T-cell (primary cell): ENCODE data around the gene CAMK2D. TPM values are rescaled to one million over a fixed set of nuclear protein-coding genes. Genes with fewer than 3 reads are reported as not detected.
A peak's percentile ranks its signal among the peaks of the same experiment; 100 is the strongest.
"Not testable (repeated sequence)": the region's sequence is repeated elsewhere in the genome, so short reads cannot be mapped to it uniquely, and the experiment has no call there.

Experiments
- ATAC-seq, 4 experiments: fragments of 200-7000 bp in 3 of 4; fragments of 150-1000 bp in 1 of 4; cut with Tn5 transposase; replicated peaks in 1 of 4; 1 replicate in 3 of 4; 2 replicates in 1 of 4; pipeline ENCODE4 v1.10.0; 2021; ENCODE audit warnings: moderate library complexity in 3 of 4, mild to moderate bottlenecking in 2 of 4, moderate number of reproducible peaks in 1 of 4
- CTCF ChIA-PET, 2 donors: fragments of 300-600 bp; sonication (Branson Sonifier 250); formaldehyde crosslinking; loops; one replicate each; lab custom pipeline; 2022; ENCODE audit warnings: antibody characterized with exemption in 2 of 2; lab: Charles Lee
- POLR2A ChIA-PET, 2 donors: fragments of 300-600 bp; sonication (Branson Sonifier 250); formaldehyde crosslinking; loops; one replicate each; lab custom pipeline; 2022; ENCODE audit warnings: antibody characterized with exemption in 2 of 2; lab: Charles Lee
- DNase-seq, 35 experiments: peaks; one replicate each; pipeline versions ENCODE4 v3.0.0 to v3.0.0-alpha.2; 2013 to 2023
- H3K27ac ChIP-seq: one replicate; pipeline ENCODE4 v1.5.1; 2013; ENCODE audit warnings: low read length
- H3K27me3 ChIP-seq, 2 experiments: replicated peaks in 1 of 2; 1 replicate in 1 of 2; 2 replicates in 1 of 2; pipeline versions ENCODE4 v1.6.1 to v1.7.0; 2013; ENCODE audit warnings: low read length in 1 of 2, mixed read lengths in 1 of 2; ENCODE audit not compliant: control insufficient read depth in 2 of 2, insufficient read depth in 2 of 2; ENCODE audit errors: extremely low read depth in 1 of 2
- H3K36me3 ChIP-seq, 2 donors: 1 replicate in 1 of 2; 2 replicates in 1 of 2; pipeline versions ENCODE4 v1.6.1 to v1.7.0; 2013; ENCODE audit warnings: low read length in 1 of 2; ENCODE audit not compliant: control insufficient read depth in 2 of 2, insufficient read depth in 1 of 2; ENCODE audit errors: extremely low read depth in 1 of 2
- H3K4me1 ChIP-seq, 2 experiments: 1 replicate in 1 of 2; 2 replicates in 1 of 2; pipeline versions ENCODE4 v1.6.1 to v1.7.0; 2013; ENCODE audit warnings: low read length in 2 of 2, mixed read lengths in 1 of 2; ENCODE audit not compliant: insufficient read depth in 2 of 2, control insufficient read depth in 1 of 2; ENCODE audit errors: extremely low read depth in 1 of 2
- H3K4me3 ChIP-seq, 2 donors: 1 replicate in 1 of 2; 2 replicates in 1 of 2; pipeline versions ENCODE4 v1.5.1 to v1.7.0; 2013; ENCODE audit warnings: mild to moderate bottlenecking in 2 of 2, low read length in 1 of 2, moderate library complexity in 1 of 2; ENCODE audit not compliant: control insufficient read depth in 1 of 2; ENCODE audit errors: extremely low read depth in 1 of 2
- H3K9me3 ChIP-seq: 2 replicates; pipeline ENCODE4 v1.7.0; 2013
- H3K27ac Mint-ChIP-seq, 2 donors: one replicate each; pipeline ENCODE4 v1.8.0; 2020 to 2021; ENCODE audit warnings: mild to moderate bottlenecking in 2 of 2, mixed read lengths in 2 of 2
- H3K27me3 Mint-ChIP-seq, 2 donors: one replicate each; pipeline ENCODE4 v1.8.0; 2021 to 2022; ENCODE audit warnings: mixed read lengths in 2 of 2
- H3K36me3 Mint-ChIP-seq: one replicate; pipeline ENCODE4 v1.8.0; 2021; ENCODE audit warnings: mixed read lengths
- H3K4me1 Mint-ChIP-seq, 3 donors: one replicate each; pipeline ENCODE4 v1.8.0; 2020 to 2022; ENCODE audit warnings: mixed read lengths in 3 of 3, mild to moderate bottlenecking in 1 of 3
- H3K4me3 Mint-ChIP-seq, 3 donors: one replicate each; pipeline ENCODE4 v1.8.0; 2020 to 2022; ENCODE audit warnings: mild to moderate bottlenecking in 3 of 3, mixed read lengths in 3 of 3, moderate library complexity in 3 of 3
- H3K9me3 Mint-ChIP-seq, 3 donors: one replicate each; pipeline ENCODE4 v1.8.0; 2020 to 2022; ENCODE audit warnings: mixed read lengths in 3 of 3
- WGBS: methylation state at CpG from one replicate; pipeline ENCODE4 v1.1.5; 2013; ENCODE audit warnings: missing lambda C conversion rate; ENCODE audit not compliant: insufficient coverage; 5-methylcytosine and 5-hydroxymethylcytosine counted together
- total RNA-seq, 35 experiments: library from RNA in 6 of 35; stranded (reverse) in 6 of 35; fragments of 120-200 nt in 1 of 35; gene quantifications; one replicate each; pipeline versions ENCODE4 v1.2.1 to v1.2.4 and lab custom pipeline; 2013 to 2026

Gene CAMK2D
- total RNA-seq, 5 donors from 2014 or later (not counting 1 experiment from before 2014, with no cell fraction given), result 30.9 to 36.2 (median 35.4) TPM

GRCh38 chr4:113702596-113702995 is 58.9 kb downstream of the CAMK2D start:
- not testable (repeated sequence) for H3K4me3 ChIP-seq, H3K27me3 ChIP-seq, H3K4me3 Mint-ChIP-seq, H3K9me3 ChIP-seq, H3K27ac Mint-ChIP-seq, H3K27me3 Mint-ChIP-seq, ATAC-seq, H3K9me3 Mint-ChIP-seq, H3K36me3 ChIP-seq, H3K27ac ChIP-seq, H3K4me1 ChIP-seq, DNase-seq
- H3K4me1 Mint-ChIP-seq, result peaks cover 21 to 44% (median 41%) of the 10 kb centered on the region in 3 donors
- peaks cover 12% of the 10 kb centered on the region for H3K36me3 Mint-ChIP-seq
- ChIA-PET POLR2A (interaction anchor here (0.6 to 1.2 kb wide), 2 partner anchors 18 to 92 kb away, joined by 3 read pairs; no protein-coding TSS in a partner anchor), CTCF (interaction anchor here in 1 of 2 donors (0.9 kb wide), 1 partner anchor 30 kb away, joined by 3 read pairs; no protein-coding TSS in a partner anchor)
- WGBS, result no CpG with 5 or more reads among the region's 3 CpGs

GRCh38 chr4:113701169-113701568 is 60.4 kb downstream of the CAMK2D start:
- Histone ChIP-seq H3K9me3 (no peaks in the 10 kb centered on the region), H3K36me3 (no peaks in the 10 kb centered on the region), H3K4me3 (no peak overlapping the region), H3K27me3 (no peaks in the 10 kb centered on the region), H3K4me1 (no peaks in the 10 kb centered on the region), H3K27ac (no peak overlapping the region)
- Mint-ChIP-seq H3K4me1 (peaks cover 12 to 36% (median 31%) of the 10 kb centered on the region in 3 donors), H3K36me3 (peaks cover 12% of the 10 kb centered on the region), H3K4me3 (no peak overlapping the region), H3K27ac (no peak overlapping the region), H3K9me3 (no peaks in the 10 kb centered on the region), H3K27me3 (no peaks in the 10 kb centered on the region)
- CTCF ChIA-PET, result interaction anchor here in 1 of 2 donors (1.5 to 1.8 kb wide), 2 partner anchors 9 to 17 kb away, joined by 3 to 4 read pairs; no protein-coding TSS in a partner anchor
- 100% methylated on average over 1 of the region's 1 CpG for WGBS
- POLR2A ChIA-PET, result no interaction called here
- ATAC-seq (no peak), DNase-seq (no peak)

- ATAC-seq, result peak in 1 of 4 experiments; percentile 19
- no peaks in the 10 kb centered on the region for H3K4me1 ChIP-seq
- H3K27ac Mint-ChIP-seq, result peak overlapping the region in 1 of 2 donors; percentile 35
- POLR2A ChIA-PET, result no interaction called here
- H3K9me3 ChIP-seq, result no peaks in the 10 kb centered on the region
- H3K4me1 Mint-ChIP-seq, result peaks cover 9 to 35% (median 26%) of the 10 kb centered on the region in 3 donors
- no peaks in the 10 kb centered on the region for H3K36me3 ChIP-seq
- no peaks in the 10 kb centered on the region for H3K27me3 ChIP-seq
- DNase-seq, result no peak
- no peaks in the 10 kb centered on the region for H3K9me3 Mint-ChIP-seq
- H3K27me3 Mint-ChIP-seq, result no peaks in the 10 kb centered on the region
- no peak overlapping the region for H3K4me3 Mint-ChIP-seq
- CTCF ChIA-PET, result interaction anchor here (0.6 to 1.8 kb wide), 4 partner anchors 9 to 194 kb away, joined by 3 to 4 read pairs (median 4); no protein-coding TSS in a partner anchor
- H3K4me3 ChIP-seq, result no peak overlapping the region
- peaks cover 12% of the 10 kb centered on the region for H3K36me3 Mint-ChIP-seq
- no peak overlapping the region for H3K27ac ChIP-seq
- WGBS, result no CpG with 5 or more reads among the region's 2 CpGs
Observed at GRCh38 chr4:113700602-113701150, 60.9 kb downstream of the CAMK2D start.

GRCh38 chr4:113699772-113700171 is 61.8 kb downstream of the CAMK2D start:
- H3K27ac ChIP-seq, result no peak overlapping the region
- no peaks in the 10 kb centered on the region for H3K27me3 ChIP-seq
- H3K4me3 ChIP-seq, result no peak overlapping the region
- Mint-ChIP-seq H3K27ac (peak overlapping the region in 1 of 2 donors; percentile 57), H3K4me1 (peaks cover 6 to 31% (median 22%) of the 10 kb centered on the region in 3 donors), H3K36me3 (peaks cover 12% of the 10 kb centered on the region), H3K27me3 (no peaks in the 10 kb centered on the region), H3K9me3 (no peaks in the 10 kb centered on the region), H3K4me3 (no peak overlapping the region)
- no CpG with 5 or more reads among the region's 2 CpGs for WGBS
- H3K4me1 ChIP-seq, result no peaks in the 10 kb centered on the region
- POLR2A ChIA-PET, result no interaction called here
- DNase-seq, result no peak
- ATAC-seq, result no peak
- CTCF ChIA-PET, result interaction anchor here in 1 of 2 donors (1.1 to 1.8 kb wide), 3 partner anchors 10 to 32 kb away, joined by 3 to 4 read pairs (median 4); no protein-coding TSS in a partner anchor
- H3K9me3 ChIP-seq, result no peaks in the 10 kb centered on the region
- H3K36me3 ChIP-seq, result no peaks in the 10 kb centered on the region

- ChIA-PET CTCF (no interaction called here), POLR2A (no interaction called here)
- Mint-ChIP-seq H3K27ac (no peak overlapping the region), H3K9me3 (no peaks in the 10 kb centered on the region), H3K4me3 (no peak overlapping the region), H3K27me3 (no peaks in the 10 kb centered on the region), H3K4me1 (peaks cover 6 to 35% (median 28%) of the 10 kb centered on the region in 3 donors), H3K36me3 (peaks cover 8% of the 10 kb centered on the region)
- no peak overlapping the region for H3K27ac ChIP-seq
- H3K4me3 ChIP-seq, result no peak overlapping the region
- H3K36me3 ChIP-seq, result no peaks in the 10 kb centered on the region
- no peaks in the 10 kb centered on the region for H3K9me3 ChIP-seq
- DNase-seq (no peak), ATAC-seq (no peak)
- peaks cover 0 to 7% of the 10 kb centered on the region in 2 experiments for H3K4me1 ChIP-seq
- WGBS, result no CpG with 5 or more reads among the region's 2 CpGs
- H3K27me3 ChIP-seq, result no peaks in the 10 kb centered on the region
Observed at GRCh38 chr4:113697429-113697828, 64.1 kb downstream of the CAMK2D start.

- Mint-ChIP-seq H3K27me3 (no peaks in the 10 kb centered on the region), H3K9me3 (no peaks in the 10 kb centered on the region), H3K4me1 (peaks cover 5 to 35% (median 35%) of the 10 kb centered on the region in 3 donors), H3K27ac (no peak overlapping the region), H3K4me3 (no peak overlapping the region), H3K36me3 (peaks cover 5% of the 10 kb centered on the region)
- H3K27me3 ChIP-seq, result no peaks in the 10 kb centered on the region
- H3K4me3 ChIP-seq, result no peak overlapping the region
- ATAC-seq (no peak), DNase-seq (no peak)
- H3K27ac ChIP-seq, result no peak overlapping the region
- no peaks in the 10 kb centered on the region for H3K9me3 ChIP-seq
- POLR2A ChIA-PET, result no interaction called here
- WGBS, result 93% methylated on average over 3 of the region's 3 CpGs
- CTCF ChIA-PET, result no interaction called here
- H3K4me1 ChIP-seq, result peaks cover 0 to 7% of the 10 kb centered on the region in 2 experiments
- H3K36me3 ChIP-seq, result no peaks in the 10 kb centered on the region
Observed at GRCh38 chr4:113695328-113696169, 66.0 kb downstream of the CAMK2D start.
